Stimulated activated CD8-positive, alpha-beta memory T cell treated with anti-CD3 and anti-CD28 coated beads, Interleukin-4, amount 100 ng/mL, for 4 hours (primary cell): Measurements from ENCODE around the gene CYP26B1.
"Not testable (repeated sequence)": the region's sequence is repeated elsewhere in the genome, so short reads cannot be mapped to it uniquely, and the experiment has no call there.

Experiments
- DNase-seq, 2 donors: peaks; one replicate each; pipeline ENCODE4 v3.0.0-alpha.2; 2020; ENCODE audit warnings: low read depth in 2 of 2, low spot score in 1 of 2

CYP26B1 gene

DNA sequence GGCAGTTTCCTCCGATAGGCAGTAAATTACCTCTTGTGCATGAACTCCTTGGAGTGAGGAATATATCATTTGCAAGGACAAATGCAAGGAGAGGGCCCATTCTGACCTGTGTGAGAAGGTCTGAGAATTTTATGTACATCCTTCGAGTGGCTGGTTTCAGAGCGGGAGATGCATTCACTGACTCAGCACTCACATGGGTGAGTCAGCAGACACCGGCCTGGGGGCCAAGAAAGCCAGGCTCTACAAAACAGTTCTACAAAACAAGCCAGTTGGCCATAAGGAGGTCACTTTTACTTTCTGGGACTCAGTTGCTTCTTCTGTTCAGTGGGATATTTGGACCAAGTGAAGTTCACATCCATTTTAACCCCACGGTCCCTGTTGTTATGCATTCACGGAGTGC, 35.3 kb downstream of the CYP26B1 start:
- no peak for DNase-seq

DNA sequence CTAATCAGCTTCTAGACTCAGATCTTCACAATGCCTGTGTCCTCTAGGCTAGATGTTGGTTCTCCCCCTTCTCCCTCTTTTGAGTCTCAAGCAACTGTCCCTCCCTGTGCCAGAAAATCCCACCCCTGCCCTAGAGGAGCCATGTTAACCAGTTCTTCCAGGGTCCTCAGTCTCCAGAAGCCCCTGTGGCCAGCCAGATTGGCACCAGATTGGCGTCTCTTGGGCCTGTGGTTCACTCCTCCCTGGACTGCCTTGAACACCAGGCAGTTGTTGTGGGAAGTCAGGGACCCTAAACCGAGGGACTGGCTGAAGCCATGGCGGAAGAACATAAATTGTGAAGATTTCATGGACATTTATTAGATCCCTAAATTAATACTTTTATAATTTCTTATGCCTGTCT, 36.6 kb downstream of the CYP26B1 start:
- DNase-seq: no peak

DNA sequence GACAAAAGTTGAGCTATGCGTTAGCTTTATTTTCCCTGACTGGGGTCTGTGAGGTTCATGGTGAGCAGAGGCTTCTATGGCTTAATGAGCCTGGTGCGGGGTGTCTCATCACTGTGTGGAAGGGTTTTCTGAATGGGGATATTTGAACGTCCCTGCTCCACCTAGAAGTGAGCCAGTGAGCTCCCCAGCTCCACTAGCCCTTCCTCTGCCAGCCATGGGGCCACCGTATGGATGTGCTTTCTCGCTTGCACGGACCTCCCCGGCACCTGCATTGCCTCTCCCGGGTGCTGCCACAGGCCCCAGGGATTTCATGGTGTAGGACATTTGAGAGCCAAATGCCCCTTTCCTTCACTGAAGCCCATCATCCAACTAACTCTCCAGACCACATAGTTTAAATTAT, 37.8 kb downstream of the CYP26B1 start:
- no peak for DNase-seq

DNA sequence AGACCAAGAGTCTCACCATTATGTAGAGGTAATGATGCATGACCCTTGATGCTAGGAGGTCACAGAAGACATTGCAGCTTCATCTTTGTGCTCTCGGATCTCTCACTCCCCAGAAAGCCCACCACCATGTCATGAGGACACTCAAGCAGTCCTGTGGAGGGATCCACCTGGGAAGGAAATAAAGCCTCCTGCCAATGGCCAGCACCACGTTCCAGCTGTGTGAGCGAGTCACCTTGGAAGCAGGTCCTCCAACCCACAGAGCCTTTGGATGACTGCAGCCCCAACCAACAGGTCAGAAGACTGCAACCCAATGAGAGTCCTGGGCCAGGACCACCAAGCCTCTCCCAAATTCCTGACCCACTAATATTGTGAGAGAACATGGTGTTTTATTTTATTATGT, 38.4 kb downstream of the CYP26B1 start:
- DNase-seq: no peak

DNA sequence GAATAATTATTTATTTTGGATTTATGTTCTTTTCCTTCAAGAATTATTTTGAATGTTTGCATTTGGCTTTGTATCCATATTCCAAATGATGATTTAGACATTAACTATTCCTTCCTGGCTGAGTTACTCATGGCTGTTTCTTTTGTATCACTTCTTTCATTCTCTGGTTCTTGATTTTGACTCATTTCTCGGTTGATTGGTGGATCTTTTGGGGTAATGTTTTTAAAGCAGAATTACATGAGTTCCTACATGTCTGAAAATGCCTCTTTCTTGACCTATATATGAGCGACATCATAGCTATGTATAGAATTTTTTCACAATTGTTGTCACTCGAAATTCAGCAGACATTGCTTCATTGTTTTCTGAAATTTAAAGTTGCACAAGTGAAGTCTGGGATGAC, 39.5 kb downstream of the CYP26B1 start:
- no peak for DNase-seq

DNA sequence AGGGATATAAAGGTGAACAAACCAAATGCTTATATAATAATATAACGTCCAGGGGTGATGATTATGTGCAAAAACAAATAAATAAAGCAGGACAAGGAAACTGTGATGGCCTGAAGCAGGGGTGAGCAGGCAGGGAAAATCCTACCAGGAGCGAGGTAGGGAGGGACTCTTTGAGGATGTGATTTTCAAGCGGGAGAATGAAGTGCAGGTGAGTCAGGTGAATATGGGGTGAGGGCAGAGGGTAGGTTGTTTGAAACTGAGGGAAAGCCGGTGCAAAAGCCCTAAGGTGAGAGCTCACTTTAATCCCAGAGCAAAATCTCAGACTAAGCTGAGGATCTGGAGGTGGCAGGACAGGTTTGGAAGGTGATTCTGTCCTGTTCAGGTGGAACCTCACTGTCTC, 40.7 kb downstream of the CYP26B1 start:
- no peak for DNase-seq

DNA sequence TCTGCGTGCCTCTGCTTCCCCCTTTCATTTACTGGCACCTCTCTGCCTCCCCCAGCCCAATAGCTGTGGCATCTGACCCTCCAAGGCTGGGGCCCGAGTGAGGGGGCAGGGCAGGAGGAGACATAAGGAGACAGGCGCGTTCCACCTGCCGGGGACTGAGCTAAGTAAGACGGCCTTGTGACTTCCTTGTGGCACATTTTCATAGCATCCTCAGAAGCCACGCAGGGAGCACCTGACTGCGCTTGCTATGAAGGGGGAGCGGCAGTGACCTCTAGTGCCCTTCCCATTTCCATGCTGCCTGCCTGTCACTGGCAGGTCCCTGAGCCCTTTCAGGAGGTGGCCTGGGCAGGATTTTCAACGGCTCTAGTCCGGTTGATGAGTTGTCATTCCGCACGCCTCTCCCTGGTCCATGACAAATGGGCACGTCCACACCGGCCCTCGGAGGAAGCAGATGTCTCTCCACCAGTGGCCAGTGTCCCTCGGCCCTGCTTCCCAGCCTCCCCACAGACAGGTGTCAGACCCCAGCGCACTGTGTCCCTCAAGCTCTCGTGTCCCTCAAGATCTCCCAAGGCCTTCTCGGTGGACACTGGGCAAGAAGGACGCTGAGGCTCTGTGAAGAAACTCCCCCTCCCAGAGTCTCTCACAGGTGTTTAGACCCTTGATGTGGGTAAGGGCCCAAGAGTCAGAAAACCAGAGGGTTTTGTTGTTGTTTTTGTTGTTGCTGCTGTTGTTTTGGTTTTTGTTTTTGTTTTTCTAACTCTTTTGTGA, 42.7 kb downstream of the CYP26B1 start:
- no peak for DNase-seq

DNA sequence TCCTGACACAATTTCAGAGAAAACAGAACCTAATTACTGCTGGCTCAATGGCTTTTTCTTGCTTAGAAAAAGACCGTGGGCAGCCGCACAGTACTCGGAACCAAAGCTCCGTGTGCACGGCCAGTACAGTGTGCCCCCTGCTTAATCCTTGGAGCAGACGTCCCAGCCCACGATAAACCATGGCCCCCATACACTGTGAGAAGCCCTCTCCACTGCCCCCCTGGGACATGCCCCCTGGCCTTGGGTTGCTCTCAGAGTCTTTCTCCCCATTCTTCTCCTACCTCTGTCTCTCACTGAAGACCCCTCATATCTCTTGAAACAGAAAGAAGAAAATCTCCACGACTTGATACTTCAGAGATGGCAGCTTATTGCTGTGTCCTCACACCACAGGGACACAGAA, 44.0 kb downstream of the CYP26B1 start:
- DNase-seq: no peak

DNA sequence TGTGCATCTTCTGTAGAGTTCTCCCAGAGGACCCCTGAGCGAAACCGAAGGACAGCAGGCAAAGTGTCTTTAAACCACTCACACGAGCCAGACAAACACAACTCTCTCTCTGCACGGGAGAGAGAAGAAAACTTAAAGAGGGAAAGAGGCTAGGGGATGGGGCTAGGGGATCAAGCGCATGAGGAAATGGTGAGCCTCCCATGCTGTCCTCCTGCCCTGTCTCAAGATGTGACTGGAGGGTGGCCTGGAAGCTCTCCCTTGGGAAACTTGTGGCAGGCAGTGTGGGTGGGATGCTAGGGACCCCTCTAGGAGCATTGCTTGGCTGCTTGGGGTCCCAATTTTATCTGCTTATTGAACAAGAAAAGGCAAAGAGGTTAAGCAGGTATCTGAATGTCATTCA, 44.5 kb downstream of the CYP26B1 start:
- no peak for DNase-seq

DNA sequence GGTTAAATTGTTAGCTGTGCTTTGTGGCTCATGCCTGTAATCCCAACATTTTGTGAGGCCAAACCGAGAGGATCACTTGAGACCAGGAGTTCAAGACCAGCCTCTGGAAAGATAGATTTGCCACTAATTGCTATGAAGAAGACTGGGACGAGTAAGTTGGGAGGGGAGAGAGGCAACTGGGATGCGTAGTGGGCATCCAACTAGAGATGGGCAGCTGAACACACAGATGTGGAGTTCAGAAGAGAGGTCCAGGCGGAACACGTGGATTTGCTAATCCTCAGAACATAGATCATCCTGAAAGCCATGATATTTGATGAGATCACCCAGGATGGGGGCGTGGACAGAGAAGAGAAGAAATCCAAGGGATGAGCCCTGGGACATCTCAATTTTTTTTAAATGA, 48.7 kb downstream of the CYP26B1 start:
- DNase-seq: no peak

DNA sequence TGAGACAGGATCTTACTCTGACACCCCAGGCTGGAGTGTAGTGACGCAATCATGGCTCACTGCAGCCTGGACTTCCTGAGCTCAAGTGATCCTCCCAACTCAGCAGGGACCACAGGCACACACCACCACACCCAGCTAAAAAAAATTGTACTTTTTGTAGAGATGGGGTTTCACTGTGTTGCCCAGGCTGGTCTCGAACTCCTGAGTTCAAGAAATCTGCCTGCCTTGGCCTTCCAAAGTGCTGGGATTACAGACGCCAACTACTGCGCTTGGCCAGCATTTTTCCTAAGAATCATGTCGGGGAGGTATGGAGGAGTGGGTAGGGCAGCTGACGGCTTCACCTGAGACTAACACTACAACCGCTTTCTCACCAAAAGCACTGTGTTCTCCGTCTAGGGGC, 50.4 kb downstream of the CYP26B1 start:
- no peak for DNase-seq

DNA sequence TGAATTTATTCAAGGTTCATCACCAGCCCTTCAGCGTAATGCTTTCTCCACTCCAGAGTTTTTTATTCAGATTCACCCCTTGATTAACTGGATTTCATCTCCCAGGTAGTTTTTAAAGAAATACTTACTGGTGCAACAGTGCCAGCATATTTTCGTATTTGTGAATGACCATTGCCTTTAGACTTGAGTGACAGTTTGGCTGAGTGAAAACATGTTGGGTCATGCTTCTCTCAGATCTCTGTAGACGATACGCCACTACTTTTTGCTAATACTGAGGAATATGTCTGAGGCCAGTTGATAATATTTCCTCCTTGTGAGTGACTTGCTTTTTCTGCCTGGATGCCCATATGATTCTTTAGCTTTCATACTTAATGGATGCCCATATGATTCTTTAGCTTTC, 51.5 kb downstream of the CYP26B1 start:
- DNase-seq: no peak

DNA sequence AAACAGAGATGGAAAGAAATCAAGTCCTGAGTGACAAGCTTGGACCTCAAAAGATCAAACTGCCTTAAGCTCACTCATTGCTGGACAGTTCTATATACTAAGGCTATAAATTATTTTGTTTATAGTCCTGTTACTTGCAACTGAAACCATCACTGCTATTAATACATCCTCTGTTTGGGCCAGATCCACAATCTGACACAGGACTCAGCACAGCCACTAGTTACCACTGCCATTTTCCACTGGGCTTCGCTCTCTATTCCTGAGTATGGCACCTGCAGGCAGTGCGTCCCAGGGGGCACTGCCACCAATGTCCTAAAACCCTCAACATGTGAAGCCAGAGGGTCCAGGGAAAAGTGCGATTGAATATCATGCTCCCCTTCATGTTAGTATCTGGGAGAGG, 52.3 kb downstream of the CYP26B1 start:
- no peak for DNase-seq

DNA sequence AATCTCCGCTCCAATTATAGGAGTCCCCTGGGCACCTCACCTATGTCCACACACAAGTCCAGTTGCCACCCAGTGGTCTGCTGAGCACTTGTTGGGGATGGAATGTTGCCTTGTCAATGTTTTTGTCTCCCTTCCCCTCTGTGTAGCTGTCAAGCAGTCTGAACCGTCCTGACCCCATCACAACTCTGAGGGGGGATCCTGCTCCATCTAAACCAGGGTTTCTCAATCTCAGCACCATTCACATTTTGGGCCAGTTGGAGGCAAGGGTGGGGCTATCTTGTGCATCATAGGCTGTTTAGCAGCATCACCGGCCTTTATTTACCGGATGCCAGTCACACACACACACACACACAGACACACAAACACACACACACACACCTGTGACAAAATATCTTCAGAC, 53.0 kb downstream of the CYP26B1 start:
- no peak for DNase-seq

DNA sequence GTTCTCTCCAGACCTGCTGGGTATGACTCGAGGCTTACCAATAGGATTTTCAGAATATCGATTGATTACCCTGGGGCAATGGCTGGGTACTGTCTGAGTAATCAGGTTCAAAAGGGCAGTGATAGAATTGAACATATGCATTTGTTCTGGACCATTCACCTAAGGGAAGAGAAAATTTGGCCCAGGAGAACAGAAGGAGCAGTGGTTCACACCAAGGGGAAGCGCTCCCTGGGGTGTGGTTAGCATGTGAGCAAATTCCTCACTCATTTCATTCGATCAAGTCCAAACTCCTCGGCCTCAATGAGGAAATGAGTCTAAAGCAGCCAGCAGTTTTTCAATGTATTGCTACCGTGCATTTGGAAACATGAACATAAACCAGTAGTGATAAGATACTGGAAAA, 55.6 kb downstream of the CYP26B1 start:
- no peak for DNase-seq

DNA sequence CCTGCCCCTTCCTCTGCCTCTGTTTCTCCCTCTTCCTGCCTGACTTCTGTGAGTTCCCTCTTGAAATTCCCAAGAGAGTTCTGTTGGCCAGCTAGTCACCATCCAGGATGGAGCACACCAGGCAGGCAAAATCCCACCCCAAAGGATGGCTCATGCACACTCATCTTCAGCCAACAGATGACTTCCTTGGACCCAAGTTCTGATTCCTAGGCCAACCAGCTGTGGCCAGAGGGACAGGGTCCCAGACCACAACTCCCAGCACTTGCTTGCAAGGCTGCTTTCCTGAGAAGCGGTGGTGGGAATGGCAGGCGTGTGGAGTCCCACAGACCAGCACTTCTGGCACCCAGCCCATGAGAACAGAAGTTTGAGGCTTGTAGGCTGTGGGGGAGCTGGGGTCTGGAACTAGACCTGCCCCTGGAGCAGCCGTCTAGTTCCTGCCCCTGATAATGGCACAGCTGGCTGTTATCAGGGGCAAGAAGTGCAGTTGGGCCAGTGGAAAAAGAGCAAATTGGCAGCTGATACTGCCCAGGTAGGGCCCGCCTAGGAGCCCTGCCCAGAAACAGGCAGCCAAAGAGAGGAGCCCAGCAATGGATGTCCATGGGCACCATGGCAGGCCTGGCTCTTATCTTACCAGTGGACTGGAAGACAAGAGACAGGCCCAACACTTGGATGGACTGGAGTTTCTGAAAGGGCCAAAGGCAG, 56.7 kb downstream of the CYP26B1 start:
- DNase-seq: no peak

DNA sequence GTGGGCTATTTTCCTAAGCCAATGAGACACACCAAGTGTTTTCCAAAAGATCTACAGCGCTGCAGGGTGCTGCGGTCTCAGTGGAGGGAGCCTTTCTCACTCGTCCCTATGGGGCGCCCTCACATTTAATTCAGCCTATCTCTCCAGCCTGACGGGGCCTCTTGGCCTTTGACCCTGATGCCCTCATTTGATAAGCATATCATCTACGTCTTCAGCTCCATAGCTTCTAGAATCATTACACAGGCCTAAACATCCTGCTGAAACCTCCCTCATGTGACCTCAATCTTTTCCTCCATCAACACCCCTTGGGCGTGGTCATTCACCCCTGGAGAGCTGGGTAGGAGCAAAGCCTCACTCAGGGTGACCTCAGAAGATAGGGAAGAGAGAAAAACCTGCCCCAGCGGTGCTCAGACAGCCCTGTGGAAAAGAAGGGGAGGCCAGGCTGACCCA, 57.4 kb downstream of the CYP26B1 start:
- DNase-seq: no peak

DNA sequence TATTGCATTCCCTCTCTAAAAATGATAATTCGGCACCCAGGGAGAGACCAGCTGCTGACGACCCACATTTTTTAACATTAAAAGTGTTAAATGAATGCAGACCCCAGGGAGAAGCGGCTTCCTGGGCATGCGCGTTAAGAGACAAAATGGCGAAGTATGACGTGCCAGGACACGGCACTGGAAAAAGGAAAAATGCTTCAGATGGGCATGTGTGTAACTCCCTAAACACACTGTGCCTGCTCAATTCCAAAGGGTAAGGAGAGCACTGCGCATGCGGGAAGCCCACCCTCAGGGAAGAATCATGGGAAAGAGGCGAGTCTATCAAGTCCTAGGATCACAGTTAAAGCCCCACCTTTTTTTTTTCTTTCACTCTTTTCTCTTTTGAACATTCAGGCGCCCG, 58.1 kb downstream of the CYP26B1 start:
- no peak for DNase-seq

DNA sequence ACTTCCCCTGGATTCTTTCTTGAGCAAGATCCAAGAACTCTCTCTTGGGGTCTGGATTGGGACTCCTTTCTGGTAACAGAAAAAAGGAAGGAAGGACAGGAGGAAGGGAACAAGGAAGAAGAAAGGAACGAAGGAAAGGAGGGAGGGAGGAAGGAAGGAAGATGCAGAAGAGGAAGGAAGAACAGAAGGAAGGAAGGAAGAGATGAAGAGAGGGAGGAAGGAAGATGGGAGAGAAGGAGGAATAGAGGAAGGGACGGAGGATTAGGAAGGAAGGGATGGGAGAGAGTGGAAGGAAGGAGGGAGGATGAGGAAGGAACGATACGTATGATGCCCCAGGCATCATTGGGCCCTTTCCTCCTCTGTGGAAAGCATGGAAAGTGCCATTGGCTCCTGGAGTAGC, 58.6 kb downstream of the CYP26B1 start:
- no peak for DNase-seq

DNA sequence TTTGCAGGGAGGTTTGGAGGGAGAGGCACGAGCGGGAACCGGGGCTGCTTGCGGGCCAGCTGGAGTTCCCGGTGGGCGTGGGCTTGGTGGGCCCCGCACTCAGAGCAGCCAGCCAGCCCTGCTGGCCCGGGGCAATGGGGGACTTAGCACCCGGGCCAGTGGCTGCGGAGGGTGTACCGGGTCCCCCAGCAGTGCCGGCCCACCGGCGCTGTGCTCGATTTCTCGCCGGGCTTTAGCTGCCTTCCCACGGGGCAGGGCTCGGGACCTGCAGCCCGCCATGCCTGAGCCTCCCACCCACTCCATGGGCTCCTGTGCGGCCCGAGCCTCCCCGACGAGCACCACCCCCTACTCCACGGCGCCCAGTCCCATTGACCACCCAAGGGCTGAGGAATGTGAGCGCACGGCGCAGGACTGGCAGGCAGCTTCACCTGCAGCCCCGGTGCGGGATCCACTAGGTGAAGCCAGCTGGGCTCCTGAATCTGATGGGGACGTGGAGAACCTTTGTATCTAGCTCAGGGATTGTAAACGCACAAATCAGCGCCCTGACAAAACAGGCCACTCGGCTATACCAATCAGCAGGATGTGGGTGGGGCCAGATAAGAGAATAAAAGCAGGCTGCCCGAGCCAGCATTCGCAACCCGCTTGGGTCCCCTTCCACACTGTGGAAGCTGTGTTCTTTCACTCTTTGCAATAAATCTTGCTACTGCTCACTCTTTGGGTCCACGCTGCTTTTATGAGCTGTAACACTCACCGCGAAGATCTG, 60.6 kb downstream of the CYP26B1 start:
- DNase-seq: not testable (repeated sequence)

DNA sequence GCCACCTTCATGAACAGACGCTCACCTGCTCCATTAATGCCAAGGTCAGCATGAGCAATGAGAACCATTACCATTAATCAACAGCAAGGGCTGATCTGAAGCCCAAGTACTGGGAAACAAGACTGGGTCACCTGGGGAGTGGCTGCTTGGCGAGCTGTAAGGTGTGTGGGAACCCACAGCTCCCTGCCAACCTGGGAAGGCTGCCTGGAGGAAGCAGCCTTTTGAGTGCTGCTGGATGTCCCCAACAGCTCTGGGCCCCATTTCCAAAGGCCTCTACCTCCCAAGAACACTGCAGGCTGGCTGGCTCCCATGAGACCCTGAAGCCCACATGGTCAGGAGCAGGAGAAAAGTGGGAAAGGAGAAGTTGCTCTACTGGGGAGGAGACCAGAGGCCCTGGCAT, 62.1 kb downstream of the CYP26B1 start:
- DNase-seq: no peak

DNA sequence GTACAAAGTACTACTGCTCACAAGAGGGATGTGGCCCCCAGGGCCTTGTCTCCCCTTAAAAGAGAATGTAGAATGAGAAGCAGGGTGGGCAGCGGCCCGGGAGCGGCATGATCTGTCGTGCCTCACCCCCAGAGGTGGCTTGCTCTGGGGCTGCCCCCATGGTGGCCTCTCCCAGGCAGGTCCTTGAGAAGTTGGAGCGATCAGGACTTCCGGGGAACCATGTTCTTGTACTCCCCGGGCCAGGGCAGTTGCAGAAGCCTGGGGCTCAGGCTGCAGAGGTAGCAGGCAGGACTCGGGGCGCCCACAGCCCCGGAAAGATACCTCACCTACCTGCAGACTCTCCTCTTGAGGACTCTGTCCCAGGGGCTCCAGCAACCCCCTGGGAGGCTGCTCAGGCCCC, 62.6 kb downstream of the CYP26B1 start:
- DNase-seq: no peak
